ENCODE results near the gene SCUBE2. TPM values are rescaled to one million over a fixed set of nuclear protein-coding genes. Genes with fewer than 3 reads are reported as not detected.
A peak's percentile ranks its signal among the peaks of the same experiment; 100 is the strongest.
"Not testable (repeated sequence)": the region's sequence is repeated elsewhere in the genome, so short reads cannot be mapped to it uniquely, and the experiment has no call there.

Gene SCUBE2
- total RNA-seq, 1 donor from 2014 or later: 0.99 TPM

- no peak for DNase-seq (ENCODE audit: low read depth in 2 of 2)
Observed at GRCh38 chr11:9109858-9110731, 18.7 kb upstream of the SCUBE2 start.

DNA sequence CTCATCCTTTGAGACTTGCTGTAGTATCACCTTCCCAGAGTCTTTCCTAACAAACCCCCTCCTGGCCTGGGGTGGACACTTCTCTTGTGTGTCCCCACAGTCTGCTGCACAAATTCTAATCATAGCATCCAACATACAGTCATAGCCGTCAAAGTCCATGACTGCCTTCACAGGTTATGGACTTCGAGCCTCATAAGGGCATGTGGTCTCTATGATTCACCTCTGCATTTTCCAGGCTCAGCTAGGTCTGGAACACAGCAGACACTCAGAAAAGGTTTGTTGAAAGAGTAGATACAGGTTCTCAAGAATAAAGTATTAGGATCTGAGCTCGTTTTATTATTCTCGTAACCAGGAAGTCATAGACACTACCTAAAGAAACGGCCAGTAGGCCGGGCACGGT lies 13.2 kb upstream of the SCUBE2 start:
- no peak for DNase-seq (ENCODE audit: low read depth in 2 of 2)

DNA sequence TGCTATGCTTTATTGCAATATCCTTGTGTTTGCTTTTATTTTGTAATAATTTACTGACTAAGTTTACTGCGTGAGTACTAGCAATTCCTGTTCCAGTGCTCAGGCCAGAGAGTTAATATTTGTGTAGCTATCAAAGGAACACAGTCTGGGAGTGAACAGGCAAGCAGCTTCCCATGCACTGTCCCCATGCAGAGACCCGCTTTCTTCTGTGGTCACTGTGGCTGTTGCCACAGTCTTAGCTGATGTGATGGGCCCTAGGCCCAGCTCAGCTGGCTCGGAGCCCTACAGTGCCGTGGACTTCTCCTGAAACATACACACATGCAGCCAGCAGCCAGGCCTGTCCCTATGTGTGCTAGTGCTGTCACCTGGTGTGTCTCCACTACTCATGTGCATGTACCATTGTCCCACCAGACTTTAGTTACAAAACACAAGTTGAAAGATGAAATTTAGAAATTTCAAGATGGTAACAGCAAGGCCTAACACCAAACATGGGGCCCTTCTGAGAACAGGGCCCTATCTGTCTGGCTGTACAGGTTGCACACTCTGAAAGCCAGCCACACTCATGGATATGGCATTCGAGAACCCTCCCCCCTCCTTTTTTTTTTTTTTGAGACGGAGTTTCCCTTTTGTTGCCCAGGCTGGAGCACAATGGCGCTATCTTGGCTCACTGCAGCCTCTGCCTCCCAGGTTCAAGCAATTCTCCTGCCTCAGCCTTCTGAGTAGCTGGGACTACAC lies 12.3 kb upstream of the SCUBE2 start:
- DNase-seq (ENCODE audit: low read depth in 2 of 2): no peak

DNA sequence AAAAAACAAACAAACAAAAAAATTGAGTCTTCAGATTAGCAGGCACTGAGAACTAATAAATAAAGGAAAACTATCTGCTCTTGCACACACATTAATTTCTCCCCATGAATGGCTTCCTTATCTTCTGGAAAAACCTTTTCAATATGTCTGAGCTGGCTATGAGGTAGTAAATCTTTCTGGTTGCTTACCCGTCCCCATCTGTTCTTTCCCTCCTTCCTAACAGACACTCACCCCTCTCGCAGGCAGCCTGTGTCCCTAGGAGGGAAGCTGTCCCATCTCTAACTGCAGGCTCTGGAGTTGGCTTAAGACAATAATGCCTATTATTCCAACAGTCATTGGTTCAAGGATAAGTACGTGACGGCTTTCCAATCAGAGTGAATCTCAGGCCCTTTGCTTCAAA lies 8.2 kb upstream of the SCUBE2 start:
- no peak for DNase-seq (ENCODE audit: low read depth in 2 of 2)

DNA sequence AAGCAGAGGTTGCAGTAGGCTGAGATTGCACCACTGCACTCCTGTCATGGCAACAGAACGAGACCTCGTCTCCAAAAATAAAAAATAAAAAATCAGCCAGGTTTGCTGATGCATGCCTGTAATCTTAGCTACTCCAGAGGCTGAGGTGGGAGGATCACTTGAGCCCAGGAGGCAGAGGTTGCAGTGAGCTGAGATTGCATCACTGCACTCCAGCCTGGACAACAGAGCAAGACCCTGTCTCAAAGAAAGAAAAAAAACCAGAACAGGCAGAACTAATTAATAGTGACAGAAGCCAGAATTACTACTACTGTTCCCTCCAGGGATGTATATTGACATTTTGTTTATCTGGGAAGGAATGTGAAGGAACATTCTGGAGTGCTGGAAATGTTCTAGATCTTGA lies 7.1 kb upstream of the SCUBE2 start:
- not testable (repeated sequence) for DNase-seq (ENCODE audit: low read depth in 2 of 2)

DNA sequence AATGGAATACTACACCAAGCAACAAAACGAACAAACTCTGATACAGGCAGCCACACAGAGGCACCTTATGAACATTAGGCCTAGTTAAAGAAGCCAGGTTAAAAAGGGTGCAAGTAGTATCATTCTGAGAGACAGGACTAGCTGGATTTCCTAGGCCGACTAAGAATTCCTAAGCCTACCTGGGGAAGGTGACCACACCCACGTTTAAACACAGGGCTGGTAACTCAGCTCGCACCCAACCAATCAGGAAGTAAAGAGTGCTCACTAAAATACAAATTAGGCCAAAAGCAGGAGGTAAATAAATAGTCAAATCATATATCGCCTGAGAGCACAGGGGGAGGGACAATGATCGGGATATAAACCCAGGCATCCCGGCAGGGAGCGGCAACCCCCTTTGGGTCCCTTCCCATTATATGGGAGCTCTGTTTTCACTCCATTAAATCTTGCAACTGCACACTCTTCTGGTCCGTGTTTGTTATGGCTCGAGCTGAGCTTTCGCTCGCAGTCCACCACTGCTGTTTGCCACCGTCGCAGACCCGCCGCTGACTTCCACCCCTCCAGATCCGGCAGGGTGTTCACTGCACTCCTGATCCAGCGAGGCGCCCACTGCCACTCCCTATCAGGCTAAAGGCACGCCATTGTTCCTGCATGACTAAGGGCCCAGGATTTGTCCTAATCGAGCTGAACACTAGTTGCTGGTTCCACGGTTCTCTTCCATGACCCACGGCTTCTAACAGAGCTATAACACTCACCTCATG lies 6.0 kb upstream of the SCUBE2 start:
- DNase-seq (ENCODE audit: low read depth in 2 of 2): not testable (repeated sequence)

GRCh38 chr11:9096427-9096826 lies 5.0 kb upstream of the SCUBE2 start:
- no peak for DNase-seq (ENCODE audit: low read depth in 2 of 2)

GRCh38 chr11:9095421-9095820 lies 4.0 kb upstream of the SCUBE2 start:
- DNase-seq (ENCODE audit: low read depth in 2 of 2): peak in 1 of 2 donors; percentile 9

DNA sequence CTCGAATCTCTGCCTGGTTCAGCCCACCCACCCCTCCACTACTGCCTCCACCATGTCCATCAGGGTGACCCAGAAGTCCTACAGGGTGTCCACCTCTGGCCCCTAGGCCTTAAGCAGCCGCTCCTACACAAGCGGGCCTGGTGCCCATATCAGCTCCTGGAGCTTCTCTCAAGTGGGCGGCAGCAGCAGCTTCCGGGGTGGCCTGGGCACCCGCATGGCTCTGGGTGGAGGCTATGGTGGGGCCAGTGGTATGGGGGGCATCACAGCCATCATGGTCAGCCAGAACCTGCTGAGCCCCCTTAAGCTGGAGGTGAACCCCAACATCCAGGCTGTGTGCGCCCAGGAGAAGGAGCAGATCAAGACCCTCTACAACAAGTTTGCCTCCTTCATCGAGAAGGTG lies 3.0 kb upstream of the SCUBE2 start:
- DNase-seq (ENCODE audit: low read depth in 2 of 2): no peak

DNA sequence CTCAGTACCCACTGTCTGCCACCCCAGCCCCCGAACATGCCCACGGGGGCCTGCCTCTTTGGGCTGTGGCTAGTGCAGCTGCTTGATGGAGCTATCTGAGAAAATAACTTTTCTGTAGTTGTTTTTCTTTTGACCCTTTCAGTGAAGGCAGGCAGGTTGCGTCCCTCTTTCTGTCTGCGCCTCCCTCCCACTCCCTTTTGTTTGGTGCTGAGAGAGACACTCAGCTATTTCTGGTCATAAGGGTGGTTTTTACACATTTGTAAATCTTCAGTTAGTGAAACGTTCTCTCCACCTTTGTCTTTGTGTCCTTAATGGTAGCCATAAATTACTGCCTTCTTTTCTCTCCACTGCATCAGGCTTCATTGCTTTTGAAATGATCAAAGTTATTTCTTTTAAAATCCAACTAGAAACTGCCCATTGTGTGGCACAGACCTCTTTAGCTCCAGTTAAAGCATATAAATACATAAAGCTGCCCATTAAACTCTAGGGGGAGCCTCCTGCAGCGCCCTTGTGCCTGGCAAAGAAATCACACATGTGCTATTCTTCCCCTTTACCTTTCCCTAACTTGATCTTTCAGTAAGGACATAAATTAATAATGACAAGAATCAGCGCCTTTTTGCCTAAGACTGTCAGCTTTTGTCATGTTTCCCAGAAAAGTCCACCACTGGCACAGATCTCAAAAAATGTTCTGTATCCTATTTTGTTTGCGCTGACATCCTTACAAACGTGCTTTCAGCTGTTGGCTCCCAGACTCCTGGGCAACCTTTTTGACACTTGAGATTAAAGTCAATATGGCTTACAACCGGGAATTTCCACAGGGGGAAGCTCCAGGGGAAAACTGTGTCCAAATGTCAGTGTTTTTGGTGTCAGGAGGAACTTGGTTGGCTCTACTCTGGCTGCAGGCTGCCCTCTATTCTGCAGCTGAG lies 1.7 kb upstream of the SCUBE2 start:
- DNase-seq (ENCODE audit: low read depth in 2 of 2): peak; percentile 6 to 37

GRCh38 chr11:9092072-9092471 lies 673 bp upstream of the SCUBE2 start:
- no peak for DNase-seq (ENCODE audit: low read depth in 2 of 2)

- peak in 1 of 2 donors; percentile 8 for DNase-seq (ENCODE audit: low read depth in 2 of 2)
Observed at GRCh38 chr11:9090488-9091043, 833 bp downstream of the SCUBE2 start.

DNA sequence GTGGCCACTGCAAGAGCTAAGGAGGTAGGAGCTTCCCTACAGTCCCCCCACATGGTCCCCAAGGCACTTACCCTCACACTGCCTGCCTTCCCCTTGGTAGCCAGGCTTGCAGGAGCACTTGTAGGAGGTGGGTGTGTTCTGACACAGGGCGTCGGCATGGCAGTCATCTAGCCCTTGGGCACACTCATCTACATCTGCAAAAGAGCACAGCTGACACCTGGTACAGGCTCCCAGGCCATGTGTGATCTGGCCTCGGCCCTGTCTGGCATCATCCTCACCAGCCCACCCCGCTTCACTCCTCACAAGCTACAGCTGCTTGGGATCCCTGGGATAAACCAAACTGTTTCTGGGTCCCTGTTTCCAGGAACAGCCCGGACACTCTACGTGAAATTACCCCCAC lies 1.8 kb downstream of the SCUBE2 start:
- DNase-seq (ENCODE audit: low read depth in 2 of 2): no peak

DNA sequence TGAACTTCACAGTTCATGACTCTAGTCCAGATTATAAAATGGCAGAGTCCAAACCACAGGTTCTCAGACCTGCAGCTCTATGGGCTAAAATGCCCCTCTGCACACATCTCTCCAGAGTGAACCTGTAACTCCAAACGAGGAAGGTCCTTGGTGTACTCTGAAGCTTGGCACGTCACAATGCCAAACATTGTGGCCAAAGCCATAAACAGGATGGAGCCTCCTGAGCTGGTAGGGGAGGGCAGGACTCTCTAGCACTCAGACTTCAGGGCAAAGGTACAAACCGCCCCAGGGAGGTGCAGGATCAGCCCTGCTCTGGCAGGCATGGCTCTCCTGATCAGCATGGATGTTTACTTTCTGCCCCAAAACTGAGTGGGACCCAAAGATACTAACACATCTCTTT lies 2.3 kb downstream of the SCUBE2 start:
- DNase-seq (ENCODE audit: low read depth in 2 of 2): no peak

DNA sequence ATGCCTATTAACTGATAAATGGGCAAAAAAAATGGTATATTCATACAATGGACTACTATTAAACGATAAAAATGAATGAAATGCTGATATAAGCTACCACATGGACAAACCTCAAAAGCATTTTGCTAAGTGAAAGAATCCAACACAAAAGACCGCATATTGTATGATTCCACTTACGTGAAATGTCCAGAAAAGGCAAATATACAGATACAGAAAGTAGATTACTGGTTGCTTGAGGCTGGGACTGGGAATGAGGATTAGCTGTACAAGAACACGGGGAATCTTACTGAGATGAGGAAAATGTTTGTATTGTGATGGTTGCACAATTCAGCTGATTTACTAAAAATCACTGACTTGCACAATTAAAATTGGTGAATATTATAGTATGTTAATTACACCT lies 8.8 kb downstream of the SCUBE2 start:
- no peak for DNase-seq (ENCODE audit: low read depth in 2 of 2)

- DNase-seq (ENCODE audit: low read depth in 2 of 2): no peak
Observed at GRCh38 chr11:9081153-9081552, 10.2 kb downstream of the SCUBE2 start.

- DNase-seq (ENCODE audit: low read depth in 2 of 2): no peak
Observed at GRCh38 chr11:9078113-9079086, 13.0 kb downstream of the SCUBE2 start.

GRCh38 chr11:9077164-9077563 lies 14.2 kb downstream of the SCUBE2 start:
- DNase-seq (ENCODE audit: low read depth in 2 of 2): no peak

GRCh38 chr11:9076661-9077060 lies 14.7 kb downstream of the SCUBE2 start:
- no peak for DNase-seq (ENCODE audit: low read depth in 2 of 2)
